A549 (cell line): Measurements from ENCODE around the gene PROX2. TPM values are rescaled to one million over a fixed set of nuclear protein-coding genes. Genes with fewer than 3 reads are reported as not detected.
A peak's percentile ranks its signal among the peaks of the same experiment; 100 is the strongest.

Source experiments
- ATAC-seq, 2 experiments: fragments of 200-7000 bp in 1 of 2; fragments of >200 bp in 1 of 2; cut with Nextera tagmentation in 1 of 2; cut with Tn5 transposase in 1 of 2; 3 replicates each; pipeline versions ENCODE4 v1.8.0 to v1.9.1; 2018 to 2020; ENCODE audit warnings: mild to moderate bottlenecking in 1 of 2, moderate library complexity in 1 of 2
- CTCF ChIA-PET: fragments of 300-600 bp; sonication (Branson Sonifier 250); formaldehyde crosslinking; extraction: SDS; loops from one replicate; lab custom pipeline; 2021; ENCODE audit warnings: antibody characterized with exemption, inconsistent platforms; lab: Yijun Ruan, JAX
- POLR2A ChIA-PET: fragments of 350-600 bp; formaldehyde crosslinking; extraction: SDS; loops from one replicate; lab custom pipeline; 2021; ENCODE audit warnings: antibody characterized with exemption, inconsistent platforms; lab: Yijun Ruan, JAX
- DNase-seq, 2 experiments: peaks; one replicate each; pipeline versions ENCODE4 v3.0.0 to v3.0.0-alpha.2; 2011 to 2016; ENCODE audit warnings: low read depth in 1 of 2, low spot score in 1 of 2
- FAIRE-seq: peaks from 2 replicates; lab custom pipeline; 2011; peaks lifted over from hg19 to GRCh38; lab: Jason Lieb, UNC
- H3K27ac ChIP-seq, 2 experiments: fragments of >200 bp; sonication (Bioruptor Twin); formaldehyde crosslinking; 3 replicates each; pipeline ENCODE4 v1.5.1; 2016 to 2017
- H3K4me1 ChIP-seq: fragments of >200 bp; sonication (Bioruptor Twin); formaldehyde crosslinking; 3 replicates; pipeline ENCODE4 v1.6.1; 2016
- H3K4me2 ChIP-seq: fragments of >200 bp; sonication (Bioruptor Twin); formaldehyde crosslinking; 3 replicates; pipeline ENCODE4 v1.6.1; 2016
- H3K4me3 ChIP-seq: fragments of >200 bp; sonication (Bioruptor Twin); formaldehyde crosslinking; 3 replicates; pipeline ENCODE4 v1.5.1; 2016
- H3K9me3 ChIP-seq: fragments of >200 bp; sonication (Bioruptor Twin); formaldehyde crosslinking; 3 replicates; pipeline ENCODE4 v1.6.1; 2016
- BCL3 ChIP-seq: fragments of >200 bp; sonication (Bioruptor Twin); formaldehyde crosslinking; IDR thresholded peaks from 3 replicates; pipeline ENCODE4 v1.6.1; 2016
- CBX8 ChIP-seq: fragments of 200-600 bp; sonication (generic); IDR thresholded peaks from 2 replicates; pipeline ENCODE4 v1.6.1; 2016
- CEBPB ChIP-seq, 2 experiments: fragments of >200 bp in 1 of 2; sonication (Bioruptor Twin) in 1 of 2; formaldehyde crosslinking in 1 of 2; IDR thresholded peaks; 2 replicates each; pipeline ENCODE4 v1.6.1; 2012 to 2016
- EHF ChIP-seq: fragments of 250-450 bp; sonication (Bioruptor Pico); IDR thresholded peaks from 2 replicates; pipeline ENCODE4 v1.5.0; 2020; ENCODE audit warnings: mild to moderate bottlenecking
- ELK1 ChIP-seq: fragments of 150-350 bp; IDR thresholded peaks from 2 replicates; pipeline ENCODE4 v1.6.1; 2014; ENCODE audit warnings: low read depth, mild to moderate bottlenecking, low read length
- FOSL2 ChIP-seq, 2 experiments: fragments of 450-650 bp in 1 of 2; fragments of >200 bp in 1 of 2; sonication (Bioruptor Twin) in 1 of 2; formaldehyde crosslinking; IDR thresholded peaks; 2 replicates each; pipeline versions ENCODE4 v1.5.0 to v1.6.1; 2016 to 2020; ENCODE audit warnings: mild to moderate bottlenecking in 1 of 2, moderate library complexity in 1 of 2
- GATA3 ChIP-seq: IDR thresholded peaks from 2 replicates; pipeline ENCODE4 v1.6.1; 2012; ENCODE audit warnings: borderline replicate concordance
- HES2 ChIP-seq: fragments of >200 bp; sonication (Bioruptor Twin); formaldehyde crosslinking; IDR thresholded peaks from 2 replicates; pipeline ENCODE4 v1.6.1; 2016
- HEYL ChIP-seq: fragments of 250-450 bp; sonication (Bioruptor Pico); IDR thresholded peaks from 2 replicates; pipeline ENCODE4 v1.8.0; 2021; ENCODE audit warnings: mild to moderate bottlenecking, moderate library complexity
- JUNB ChIP-seq: fragments of >200 bp; sonication (Bioruptor Twin); formaldehyde crosslinking; IDR thresholded peaks from 2 replicates; pipeline ENCODE4 v1.6.1; 2016
- NPAS2 ChIP-seq: fragments of 250-450 bp; sonication (Bioruptor Pico); IDR thresholded peaks from 2 replicates; pipeline ENCODE4 v1.8.0; 2022; ENCODE audit warnings: mild to moderate bottlenecking, moderate library complexity, borderline replicate concordance
- RARB ChIP-seq: fragments of 250-450 bp; sonication (Bioruptor Pico); IDR thresholded peaks from 2 replicates; pipeline ENCODE4 v1.8.0; 2021; ENCODE audit warnings: mild to moderate bottlenecking, moderate library complexity
- SMC3 ChIP-seq: fragments of >200 bp; sonication (Bioruptor Twin); formaldehyde crosslinking; IDR thresholded peaks from 3 replicates; pipeline ENCODE4 v1.6.1; 2018; ENCODE audit warnings: inconsistent platforms
- SREBF2 ChIP-seq: fragments of 450-650 bp; IDR thresholded peaks from 2 replicates; pipeline ENCODE4 v1.6.1; 2014; ENCODE audit warnings: mild to moderate bottlenecking, moderate library complexity
- ZFP36 ChIP-seq: fragments of 450-650 bp; IDR thresholded peaks from 2 replicates; pipeline ENCODE4 v1.6.1; 2014; ENCODE audit warnings: borderline replicate concordance; ENCODE audit not compliant: partially characterized antibody
- WGBS: methylation state at CpG from one replicate; pipeline ENCODE4 v1.1.6; 2017; ENCODE audit errors: missing lambda C conversion rate; 5-methylcytosine and 5-hydroxymethylcytosine counted together
- polyA plus RNA-seq, 4 experiments: library from polyadenylated mRNA; depleted of rRNA in 3 of 4; stranded (reverse); fragments of >200 nt; fragmentation: RNase III in 1 of 4; extraction: RNeasy Plus Mini Kit Qiagen cat#74134 plus additional on column Dnase treatment in 1 of 4; gene quantifications; 2 replicates in 3 of 4; 3 replicates in 1 of 4; pipeline ENCODE4 v1.2.3, GENCODE V29; 2011 to 2017

Gene PROX2
- polyA plus RNA-seq, 2 of the 4 experiments (the other 2 are of a cell fraction), result not detected

DNA sequence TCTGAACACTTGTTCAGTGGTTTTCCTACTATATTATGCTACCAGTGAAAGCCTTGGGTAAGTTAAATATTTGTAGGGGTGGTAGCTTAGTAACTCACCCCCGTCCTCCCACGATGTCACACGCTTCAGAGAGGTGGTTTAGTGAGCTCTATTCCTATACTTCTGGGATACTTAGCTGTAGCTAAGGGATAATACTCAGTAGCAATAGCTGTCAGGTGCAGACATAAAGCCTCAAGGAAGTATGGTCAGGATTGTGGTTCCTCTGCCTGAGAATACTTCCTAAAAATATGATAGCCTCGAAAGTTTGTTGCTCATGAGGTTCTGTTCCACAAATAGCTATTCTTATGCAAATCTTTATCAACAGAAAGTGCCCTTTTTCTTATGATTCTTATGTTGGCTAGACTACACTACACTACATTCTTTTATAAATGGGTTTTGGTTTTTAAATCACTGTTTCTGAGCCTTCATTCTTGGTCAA lies 17.7 kb upstream of the PROX2 start:
- CTCF ChIA-PET, result interaction anchor here (0.9 to 15.6 kb wide), 8 partner anchors 11 to 285 kb away, joined by 3 to 173 read pairs (median 6); no protein-coding TSS in a partner anchor
- DNase-seq, result no peak

DNA sequence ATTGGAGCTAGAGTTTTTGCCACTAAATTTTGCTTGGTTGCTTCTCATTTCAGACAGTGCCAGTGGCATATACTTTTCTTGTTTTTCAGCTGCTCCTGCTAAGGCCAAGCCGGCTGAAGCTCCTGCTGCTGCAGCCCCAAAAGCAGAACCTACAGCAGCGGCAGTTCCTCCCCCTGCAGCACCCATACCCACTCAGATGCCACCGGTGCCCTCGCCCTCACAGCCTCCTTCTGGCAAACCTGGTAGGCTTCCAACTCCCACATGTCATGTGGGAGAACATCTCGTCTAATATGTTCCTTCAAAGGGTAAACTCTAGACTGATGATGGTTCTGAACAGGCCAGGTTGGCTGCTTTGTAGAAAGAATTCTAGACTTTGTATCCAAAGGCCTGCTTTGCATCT lies 16.8 kb upstream of the PROX2 start:
- ATAC-seq, result no peak
- POLR2A ChIA-PET, result interaction anchor here (0.5 kb wide), 1 partner anchor 401 kb away, joined by 3 read pairs; no protein-coding TSS in a partner anchor
- no peaks in the 10 kb centered on the region for H3K9me3 ChIP-seq
- peaks cover 12% of the 10 kb centered on the region for H3K4me1 ChIP-seq
- no peak for FAIRE-seq
- no peak for DNase-seq
- H3K4me3 ChIP-seq, result no peak overlapping the region
- H3K4me2 ChIP-seq, result no peak overlapping the region
- TF ChIP-seq JUNB, result no peak
- TF ChIP-seq CBX8, result no peak
- no peak for TF ChIP-seq HEYL (CRISPR knock-in tag)
- TF ChIP-seq GATA3, result no peak
- no peak for TF ChIP-seq SREBF2
- no peak for TF ChIP-seq ELK1
- TF ChIP-seq SMC3, result no peak
- TF ChIP-seq NPAS2 (CRISPR knock-in tag), result no peak
- no peak for TF ChIP-seq EHF (CRISPR knock-in tag)
- TF ChIP-seq, all 56 proteins: peak for 0
- WGBS, result 86% methylated on average over 5 of the region's 5 CpGs
- H3K27ac ChIP-seq, result no peak overlapping the region
- CTCF ChIA-PET, result interaction anchor here (1.1 to 15.6 kb wide), 7 partner anchors 13 to 284 kb away, joined by 3 to 173 read pairs (median 5); no protein-coding TSS in a partner anchor

More for the DNA sequence above, 17.7 kb upstream of the PROX2 start:
- no peak for FAIRE-seq
- Histone ChIP-seq H3K4me3 (no peak overlapping the region), H3K27ac (no peak overlapping the region), H3K9me3 (no peaks in the 10 kb centered on the region), H3K4me1 (peaks cover 3% of the 10 kb centered on the region), H3K4me2 (no peak overlapping the region)
- POLR2A ChIA-PET, result interaction anchor here (1.0 kb wide), 1 partner anchor 11 kb away, joined by 3 read pairs; no protein-coding TSS in a partner anchor
- no peak for TF ChIP-seq ZFP36
- WGBS, result 64% methylated on average over 4 of the region's 4 CpGs
- no peak for ATAC-seq

DNA sequence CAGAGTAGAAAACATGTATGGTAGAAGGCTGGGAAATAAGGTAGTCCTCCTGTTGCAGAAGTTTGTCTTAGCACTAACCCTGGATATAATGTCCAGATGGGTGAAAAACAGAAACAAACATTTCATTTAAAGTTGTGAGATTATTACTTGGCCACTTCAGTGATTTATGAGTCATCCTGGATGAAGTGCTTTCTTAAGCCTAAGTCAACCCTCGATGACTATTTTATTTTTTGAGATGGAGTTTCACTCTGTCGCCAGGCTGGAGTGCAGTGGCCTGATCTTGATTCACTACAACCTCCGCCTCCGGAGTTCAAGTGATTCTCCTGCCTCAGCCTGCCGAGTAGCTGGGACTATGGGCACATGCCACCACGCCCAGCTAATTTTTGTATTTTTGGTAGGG lies 15.9 kb upstream of the PROX2 start:
- no peak for TF ChIP-seq BCL3
- TF ChIP-seq RARB (CRISPR knock-in tag), result no peak
- no peak for TF ChIP-seq FOSL2 (IDR thresholded peaks at IDR 0.05)
- TF ChIP-seq FOSL2 (CRISPR knock-in tag; IDR thresholded peaks at IDR 0.05), result peak; percentile 47
- peaks cover 21% of the 10 kb centered on the region for H3K4me1 ChIP-seq
- ChIA-PET CTCF (interaction anchor here (1.1 to 15.6 kb wide), 5 partner anchors 16 to 197 kb away, joined by 3 to 173 read pairs (median 8); no protein-coding TSS in a partner anchor), POLR2A (no interaction called here)
- no peak overlapping the region for H3K4me3 ChIP-seq
- H3K9me3 ChIP-seq, result no peaks in the 10 kb centered on the region
- DNase-seq (no peak), FAIRE-seq (no peak), ATAC-seq (no peak)
- no peak overlapping the region for H3K27ac ChIP-seq
- 72% methylated on average over 6 of the region's 6 CpGs for WGBS
- no peak overlapping the region for H3K4me2 ChIP-seq

- TF ChIP-seq CEBPB (IDR thresholded peaks at IDR 0.05) (no peak), HES2 (no peak)
- Histone ChIP-seq H3K27ac (no peak overlapping the region), H3K4me1 (peaks cover 33% of the 10 kb centered on the region), H3K9me3 (no peaks in the 10 kb centered on the region), H3K4me3 (no peak overlapping the region), H3K4me2 (no peak overlapping the region)
- FAIRE-seq (no peak), DNase-seq (no peak), ATAC-seq (no peak)
- CTCF ChIA-PET, result interaction anchor here (1.1 to 15.6 kb wide), 5 partner anchors 10 to 198 kb away, joined by 3 to 173 read pairs (median 9); no protein-coding TSS in a partner anchor
- POLR2A ChIA-PET, result no interaction called here
- 92% methylated on average over 6 of the region's 6 CpGs for WGBS
These were observed 14.3 kb upstream of the PROX2 start for GRCh38 chr14:74890262-74890661.
